Measurements from ENCODE around the gene LRBA. TPM values are rescaled to one million over a fixed set of nuclear protein-coding genes. Genes with fewer than 3 reads are reported as not detected.
A peak's percentile ranks its signal among the peaks of the same experiment; 100 is the strongest.

Gene LRBA
- total RNA-seq, 1 donor from 2014 or later: 66.2 TPM

DNA sequence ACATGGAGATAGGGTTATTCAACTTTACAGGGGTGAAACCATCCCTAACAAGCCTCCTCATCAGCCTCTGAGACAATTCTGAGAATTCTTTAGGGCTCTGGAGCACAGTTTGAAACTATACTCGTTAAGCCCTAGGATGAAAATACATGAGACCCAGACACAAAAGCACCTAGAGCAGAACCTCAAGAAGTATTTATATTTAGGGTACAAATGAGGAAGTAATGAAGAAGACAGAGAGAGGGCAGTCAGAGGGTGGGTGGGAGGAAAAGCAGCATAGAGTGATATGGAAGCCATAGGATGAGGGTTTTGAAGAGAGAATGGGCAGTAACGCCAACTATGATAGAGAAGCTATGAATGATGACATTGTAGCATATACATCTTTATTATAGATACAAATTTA, 686.6 kb downstream of the LRBA start:
- peaks cover 5% of the 10 kb centered on the region for H3K9me3 Mint-ChIP-seq
- H3K36me3 Mint-ChIP-seq: peaks cover 11% of the 10 kb centered on the region
- no peaks in the 10 kb centered on the region for H3K27me3 Mint-ChIP-seq (ENCODE audit: low read depth)
- TF ChIP-seq, protein P1, sequence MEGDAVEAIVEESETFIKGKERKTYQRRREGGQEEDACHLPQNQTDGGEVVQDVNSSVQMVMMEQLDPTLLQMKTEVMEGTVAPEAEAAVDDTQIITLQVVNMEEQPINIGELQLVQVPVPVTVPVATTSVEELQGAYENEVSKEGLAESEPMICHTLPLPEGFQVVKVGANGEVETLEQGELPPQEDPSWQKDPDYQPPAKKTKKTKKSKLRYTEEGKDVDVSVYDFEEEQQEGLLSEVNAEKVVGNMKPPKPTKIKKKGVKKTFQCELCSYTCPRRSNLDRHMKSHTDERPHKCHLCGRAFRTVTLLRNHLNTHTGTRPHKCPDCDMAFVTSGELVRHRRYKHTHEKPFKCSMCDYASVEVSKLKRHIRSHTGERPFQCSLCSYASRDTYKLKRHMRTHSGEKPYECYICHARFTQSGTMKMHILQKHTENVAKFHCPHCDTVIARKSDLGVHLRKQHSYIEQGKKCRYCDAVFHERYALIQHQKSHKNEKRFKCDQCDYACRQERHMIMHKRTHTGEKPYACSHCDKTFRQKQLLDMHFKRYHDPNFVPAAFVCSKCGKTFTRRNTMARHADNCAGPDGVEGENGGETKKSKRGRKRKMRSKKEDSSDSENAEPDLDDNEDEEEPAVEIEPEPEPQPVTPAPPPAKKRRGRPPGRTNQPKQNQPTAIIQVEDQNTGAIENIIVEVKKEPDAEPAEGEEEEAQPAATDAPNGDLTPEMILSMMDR (IDR thresholded peaks at IDR 0.05; ENCODE audit: unreplicated experiment): no peak
- H3K4me3 Mint-ChIP-seq: no peak overlapping the region
- peak overlapping the region; percentile 90 for H3K27ac Mint-ChIP-seq
- peaks cover 34% of the 10 kb centered on the region for H3K4me1 Mint-ChIP-seq
- no peak for DNase-seq (ENCODE audit: low spot score in 2 of 2, unreplicated experiment in 2 of 2)

DNA sequence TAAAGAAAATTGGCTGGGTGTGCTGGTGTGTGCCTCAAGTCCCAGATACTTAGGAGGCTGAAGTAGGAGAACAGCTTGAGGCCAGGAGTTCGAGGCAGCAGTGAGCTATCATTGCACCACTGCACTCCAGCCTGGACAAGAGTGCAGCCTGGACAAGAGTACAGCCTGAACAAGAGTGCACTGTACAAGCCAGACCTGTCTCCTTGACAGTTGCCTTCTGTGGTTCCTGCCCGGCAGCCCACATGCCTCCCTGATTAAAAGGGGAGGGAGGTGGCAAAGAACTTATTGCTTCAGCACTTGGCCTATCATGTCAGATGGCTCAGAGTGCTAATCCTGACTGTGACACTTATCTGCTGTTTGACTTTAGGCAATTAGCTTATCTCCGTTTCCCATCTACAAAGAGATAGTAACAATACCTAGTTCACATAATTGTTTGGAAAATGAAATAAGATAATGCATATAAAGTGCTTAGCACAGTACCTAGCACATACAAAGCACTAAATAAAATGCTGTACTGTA, 687.8 kb downstream of the LRBA start:
- Mint-ChIP-seq H3K36me3 (peaks cover 11% of the 10 kb centered on the region), H3K27me3 (ENCODE audit: low read depth) (no peaks in the 10 kb centered on the region), H3K4me1 (peaks cover 37% of the 10 kb centered on the region), H3K9me3 (peaks cover 5% of the 10 kb centered on the region), H3K4me3 (no peak overlapping the region), H3K27ac (peak overlapping the region; percentile 90)
- DNase-seq (ENCODE audit: low spot score in 2 of 2, unreplicated experiment in 2 of 2): no peak
- TF ChIP-seq, protein P1 (IDR thresholded peaks at IDR 0.05; ENCODE audit: unreplicated experiment): no peak

DNA sequence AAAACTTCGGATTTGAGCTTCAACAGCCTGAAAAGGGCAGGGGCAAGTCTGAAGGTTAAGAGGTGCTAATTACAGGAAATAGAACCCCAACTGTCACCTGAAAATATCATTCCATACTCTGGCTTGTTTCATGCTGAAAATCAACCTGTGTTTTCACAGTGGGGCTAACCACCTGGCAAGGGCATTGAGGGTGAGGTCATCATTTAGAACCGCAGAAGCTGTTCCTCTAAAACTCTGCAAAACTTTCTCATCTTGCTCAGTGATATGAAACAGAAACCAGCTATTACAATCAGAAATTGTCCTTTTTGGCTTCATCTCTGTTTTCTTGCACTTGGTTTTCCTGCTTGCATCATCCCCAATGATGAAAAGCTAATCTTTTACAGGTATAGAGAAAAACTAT, 689.2 kb downstream of the LRBA start:
- Mint-ChIP-seq H3K27me3 (ENCODE audit: low read depth) (no peaks in the 10 kb centered on the region), H3K4me1 (peaks cover 43% of the 10 kb centered on the region), H3K4me3 (no peak overlapping the region), H3K9me3 (peaks cover 5% of the 10 kb centered on the region), H3K27ac (no peak overlapping the region), H3K36me3 (peaks cover 11% of the 10 kb centered on the region)
- DNase-seq (ENCODE audit: low spot score in 2 of 2, unreplicated experiment in 2 of 2): no peak
- TF ChIP-seq, protein P1 (IDR thresholded peaks at IDR 0.05; ENCODE audit: unreplicated experiment): no peak

DNA sequence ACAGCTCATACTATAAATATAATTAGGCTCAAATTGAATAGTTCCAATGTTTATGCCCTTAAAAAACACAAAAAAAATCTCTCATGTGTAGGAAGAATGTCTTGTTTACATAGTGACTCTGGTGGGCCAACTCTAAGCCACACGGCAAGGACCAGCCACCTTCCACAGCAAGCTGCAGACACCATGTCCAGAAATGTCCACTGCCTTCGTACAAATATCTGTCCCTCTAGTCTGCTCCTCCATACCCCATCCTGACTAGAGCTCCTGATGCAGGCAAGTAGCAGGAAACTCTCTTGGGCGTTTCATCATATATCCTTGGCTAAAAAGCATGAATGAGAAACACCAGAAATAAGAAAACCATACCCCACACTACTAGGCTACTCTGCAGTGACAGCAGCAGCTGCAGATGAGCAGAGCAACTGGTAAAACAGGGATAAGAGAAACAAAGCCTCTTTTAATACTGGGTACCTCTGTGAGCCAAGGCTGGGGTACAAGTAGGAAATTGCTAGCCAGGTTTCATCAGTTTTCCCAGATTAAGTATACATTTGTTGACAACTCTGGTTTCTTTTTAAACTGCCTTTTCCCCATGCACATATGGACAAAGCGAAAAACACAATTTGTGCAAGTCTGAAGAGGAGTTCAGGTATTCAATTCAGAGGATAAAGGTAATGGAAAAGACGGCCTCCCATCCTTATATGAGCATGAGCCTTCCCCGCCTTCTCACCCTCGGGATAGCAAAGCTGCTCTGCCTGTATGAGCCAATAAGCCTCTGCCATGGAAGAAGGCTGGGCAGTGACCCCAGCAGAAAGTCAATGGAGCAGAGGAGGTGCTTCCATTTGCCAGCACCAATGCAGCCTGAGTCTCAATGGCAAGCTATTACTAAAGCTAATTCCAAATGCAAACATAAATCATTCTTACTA, 691.4 kb downstream of the LRBA start:
- TF ChIP-seq, protein P1 (IDR thresholded peaks at IDR 0.05; ENCODE audit: unreplicated experiment): no peak
- H3K27ac Mint-ChIP-seq: no peak overlapping the region
- DNase-seq (ENCODE audit: low spot score in 2 of 2, unreplicated experiment in 2 of 2): no peak
- H3K27me3 Mint-ChIP-seq (ENCODE audit: low read depth): no peaks in the 10 kb centered on the region
- peaks cover 14% of the 10 kb centered on the region for H3K36me3 Mint-ChIP-seq
- H3K9me3 Mint-ChIP-seq: peaks cover 5% of the 10 kb centered on the region
- H3K4me1 Mint-ChIP-seq: peaks cover 25% of the 10 kb centered on the region
- no peak overlapping the region for H3K4me3 Mint-ChIP-seq

DNA sequence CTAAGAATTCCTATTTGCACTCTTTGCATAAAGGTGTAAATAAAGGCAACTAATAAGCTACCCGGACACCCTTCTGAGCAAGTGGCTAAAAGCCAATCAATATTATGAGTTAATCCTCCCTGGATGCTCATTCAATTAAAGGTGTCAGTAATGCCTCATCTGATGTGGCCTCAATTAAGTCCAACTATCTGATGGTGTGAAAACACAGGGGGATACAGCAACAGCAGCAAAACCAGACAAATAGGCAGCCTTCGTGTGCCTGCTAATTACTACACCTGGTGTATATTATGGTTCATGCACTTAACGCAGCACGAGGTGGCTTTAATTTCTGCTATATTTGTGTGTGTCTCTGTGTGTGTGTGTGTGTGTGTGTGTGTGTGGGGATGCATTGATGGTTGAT, 692.4 kb downstream of the LRBA start:
- DNase-seq (ENCODE audit: low spot score in 2 of 2, unreplicated experiment in 2 of 2): no peak
- TF ChIP-seq, protein P1 (IDR thresholded peaks at IDR 0.05; ENCODE audit: unreplicated experiment): no peak
- H3K9me3 Mint-ChIP-seq: peaks cover 5% of the 10 kb centered on the region
- no peaks in the 10 kb centered on the region for H3K27me3 Mint-ChIP-seq (ENCODE audit: low read depth)
- H3K27ac Mint-ChIP-seq: no peak overlapping the region
- peaks cover 14% of the 10 kb centered on the region for H3K36me3 Mint-ChIP-seq
- H3K4me3 Mint-ChIP-seq: no peak overlapping the region
- peaks cover 15% of the 10 kb centered on the region for H3K4me1 Mint-ChIP-seq
